GM21737 (cell line): Measurements from ENCODE around the gene IL21R.

ENCODE experiments used
- ATAC-seq: cut with Tn5 transposase; IDR thresholded peaks from one replicate; pipeline ENCODE4 v1.9.1; 2021; ENCODE audit warnings: mild to moderate bottlenecking, moderate library complexity; ENCODE audit not compliant: unreplicated experiment

IL21R gene

GRCh38 chr16:27462846-27463682 is 61.1 kb downstream of the IL21R start:
- ATAC-seq: no peak

GRCh38 chr16:27463741-27464591 is 62.0 kb downstream of the IL21R start:
- no peak for ATAC-seq

DNA sequence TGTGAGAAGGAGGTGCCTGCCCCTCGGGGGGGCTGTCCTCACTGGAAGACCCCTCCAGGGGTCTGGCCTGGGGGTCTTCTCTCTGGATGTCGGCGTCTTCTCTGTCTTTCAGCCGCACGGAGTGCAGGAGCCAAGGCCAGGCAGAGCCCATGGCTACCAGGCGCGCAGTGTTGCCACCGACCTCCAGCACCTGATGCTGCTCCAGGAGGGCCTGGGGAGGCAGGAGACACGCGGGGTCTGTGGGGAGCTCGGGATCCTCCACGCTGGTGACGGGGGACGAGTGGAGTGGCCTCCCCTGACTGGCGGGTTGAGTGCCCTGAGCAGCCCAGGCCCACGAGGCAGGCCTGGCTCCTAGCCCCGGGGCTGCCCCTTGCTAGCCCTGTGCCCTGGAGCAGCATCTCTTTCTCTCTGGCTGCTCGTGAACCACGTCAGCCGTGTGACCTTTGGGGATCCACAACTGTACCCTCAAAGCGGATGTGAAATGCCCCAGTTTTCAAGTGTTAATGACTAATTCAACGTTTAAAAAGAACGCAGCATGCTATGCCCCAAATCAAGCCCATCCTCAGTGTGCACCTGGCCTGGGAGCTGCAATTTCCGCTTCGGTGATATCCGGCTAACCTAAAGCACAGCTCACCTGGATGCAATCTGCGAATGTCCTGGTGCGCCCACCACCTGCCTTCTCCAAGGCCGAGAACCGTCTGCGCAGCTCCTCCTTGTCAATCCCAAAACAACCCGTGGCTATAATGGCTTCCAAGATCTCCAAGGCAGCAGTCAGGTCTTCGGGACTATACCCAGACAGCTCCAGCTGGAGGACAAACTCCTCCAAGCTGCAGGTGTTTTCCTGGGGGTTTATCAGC is 62.9 kb downstream of the IL21R start:
- ATAC-seq: no peak

- no peak for ATAC-seq
Observed at GRCh38 chr16:27465483-27465879, 63.5 kb downstream of the IL21R start.

- no peak for ATAC-seq
Observed at GRCh38 chr16:27468941-27469531, 67.1 kb downstream of the IL21R start.

DNA sequence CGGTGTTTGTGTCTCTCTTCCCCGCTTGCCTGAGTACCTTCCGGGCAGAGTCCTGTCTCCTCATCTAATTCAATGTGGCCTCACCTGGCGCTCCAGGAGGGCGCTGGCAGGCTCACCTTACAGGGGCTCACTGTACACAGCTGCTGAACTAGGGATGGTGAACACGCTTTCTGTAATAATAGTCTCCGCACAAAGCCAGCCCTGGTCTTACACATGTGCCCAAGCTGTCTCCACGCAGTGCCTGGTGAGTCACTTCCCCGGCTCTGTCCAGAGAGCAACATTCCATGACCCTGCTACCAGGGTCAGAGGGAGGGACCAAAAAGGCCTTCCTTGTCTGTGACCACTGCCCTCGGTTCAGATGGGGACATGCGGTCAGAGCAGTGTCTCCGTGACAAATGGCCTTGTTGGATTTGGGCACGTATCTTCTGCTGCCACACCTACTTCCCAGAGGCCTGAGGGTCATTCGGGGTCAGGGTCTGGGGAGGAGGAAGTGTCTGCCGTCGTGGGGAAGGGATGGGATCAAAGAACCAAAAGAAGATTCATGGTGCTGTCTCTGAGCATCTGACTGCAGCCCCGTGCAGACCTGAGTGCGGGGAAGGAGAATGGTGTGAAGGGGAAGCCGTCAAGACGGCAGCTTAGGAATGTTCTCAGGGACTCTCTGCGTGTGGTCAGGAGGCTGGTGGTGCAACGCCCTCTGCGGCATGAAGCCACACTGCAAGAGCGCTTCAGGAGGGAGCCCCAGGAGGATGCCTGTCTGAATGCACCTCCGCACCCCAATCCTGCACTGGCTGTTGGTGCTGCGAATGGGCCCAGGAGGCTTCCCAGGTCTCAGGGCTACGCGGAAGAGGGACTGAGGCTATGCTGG is 68.8 kb downstream of the IL21R start:
- ATAC-seq: no peak

DNA sequence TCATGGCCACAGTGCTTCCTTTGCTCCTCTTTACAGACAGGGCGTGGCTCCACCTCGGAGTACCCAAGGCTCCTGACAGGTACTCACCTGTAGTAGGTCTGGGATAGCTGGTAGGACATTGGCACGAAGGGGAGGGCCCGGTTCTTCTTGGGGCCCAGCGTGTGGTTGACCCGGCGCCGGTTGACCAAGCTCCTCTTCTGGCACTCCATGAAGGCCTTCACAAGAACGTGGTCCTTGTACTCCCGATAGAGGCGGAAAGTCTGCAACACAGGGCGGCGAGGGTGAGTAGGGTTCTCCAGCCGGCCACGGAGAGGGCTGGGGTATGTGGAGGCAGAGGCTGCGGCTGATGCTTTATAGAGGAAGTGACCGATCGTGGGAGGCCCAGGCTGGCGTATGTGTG is 69.7 kb downstream of the IL21R start:
- ATAC-seq: no peak

DNA sequence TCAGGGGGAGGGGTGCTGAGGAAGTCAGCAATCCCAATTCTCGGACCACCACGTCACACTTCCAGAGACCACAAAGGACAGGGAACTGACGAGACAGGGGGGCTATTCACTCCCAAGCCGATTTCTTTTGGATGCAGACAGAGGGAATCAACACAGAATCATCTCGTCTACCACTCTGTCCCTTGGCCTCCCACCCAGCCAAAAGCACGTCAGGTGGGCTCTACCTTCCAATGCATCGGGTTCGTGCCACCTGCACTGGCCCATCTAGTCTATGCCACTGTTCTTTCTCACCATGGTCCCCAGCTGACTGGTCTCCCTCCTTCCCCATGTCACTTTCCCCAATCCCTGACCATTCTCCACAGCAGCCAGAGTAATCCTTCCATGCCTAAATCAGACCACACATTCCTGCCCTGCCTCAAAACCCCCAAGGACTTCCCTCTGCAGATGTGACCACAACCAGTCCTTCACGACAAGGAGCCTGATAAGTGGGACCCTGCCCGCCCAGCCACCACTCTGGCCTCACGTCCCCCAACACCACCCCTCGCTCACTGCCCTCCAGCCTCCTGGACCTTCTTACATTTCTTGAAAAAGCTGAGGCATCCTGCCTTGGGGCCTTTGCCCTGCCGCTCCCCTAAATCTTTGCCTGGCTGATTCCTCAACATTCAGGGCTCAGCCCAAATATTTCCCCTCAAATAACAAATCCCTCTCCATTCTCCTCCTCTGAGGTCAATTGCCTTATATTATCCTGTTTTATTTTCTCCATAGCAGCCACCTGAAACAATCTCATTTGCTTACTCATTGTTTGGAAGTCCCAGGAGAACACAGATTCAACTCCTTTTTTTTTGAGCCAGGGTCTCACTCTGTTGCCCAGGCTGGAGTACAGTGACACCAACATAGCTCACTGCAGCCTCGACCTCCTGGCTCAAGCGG is 70.4 kb downstream of the IL21R start:
- ATAC-seq: no peak

DNA sequence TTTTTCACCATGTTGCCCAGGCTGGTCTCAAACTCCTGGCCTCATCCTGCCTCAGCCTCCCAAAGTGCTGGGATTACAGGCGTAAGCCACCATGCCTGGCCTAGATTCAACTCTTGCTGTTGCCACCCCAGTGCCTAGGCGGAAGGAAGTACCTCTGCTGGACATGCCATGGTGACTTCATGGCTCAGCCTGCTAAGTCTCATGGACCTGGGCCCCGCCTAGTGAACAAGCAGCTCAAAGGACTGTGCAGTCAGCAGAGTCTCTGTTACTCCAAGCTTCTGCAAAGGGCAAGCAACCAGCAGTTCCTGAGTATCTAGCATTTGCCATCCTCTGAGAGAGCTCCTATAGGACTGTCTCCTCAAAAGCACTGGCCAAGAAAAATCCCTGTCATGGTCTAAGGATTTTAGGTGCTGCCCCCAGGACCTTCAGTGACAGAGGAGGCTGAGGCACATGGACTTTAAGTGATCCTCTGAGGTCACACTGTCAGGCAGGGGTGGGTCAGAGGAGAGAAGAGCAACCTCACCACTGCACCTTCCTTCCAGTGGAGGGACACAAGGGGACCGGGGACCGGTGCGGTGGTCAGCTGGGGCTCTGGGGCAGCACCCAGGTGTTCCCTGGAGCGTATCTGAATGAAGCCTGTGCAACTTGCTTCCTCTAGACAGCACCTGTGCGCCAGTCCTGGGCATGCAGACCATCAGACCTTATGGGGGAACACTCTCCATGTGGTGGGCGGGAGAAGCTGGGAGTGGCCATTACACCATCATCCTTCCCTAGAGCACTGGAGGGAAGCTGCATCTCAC is 71.3 kb downstream of the IL21R start:
- no peak for ATAC-seq

DNA sequence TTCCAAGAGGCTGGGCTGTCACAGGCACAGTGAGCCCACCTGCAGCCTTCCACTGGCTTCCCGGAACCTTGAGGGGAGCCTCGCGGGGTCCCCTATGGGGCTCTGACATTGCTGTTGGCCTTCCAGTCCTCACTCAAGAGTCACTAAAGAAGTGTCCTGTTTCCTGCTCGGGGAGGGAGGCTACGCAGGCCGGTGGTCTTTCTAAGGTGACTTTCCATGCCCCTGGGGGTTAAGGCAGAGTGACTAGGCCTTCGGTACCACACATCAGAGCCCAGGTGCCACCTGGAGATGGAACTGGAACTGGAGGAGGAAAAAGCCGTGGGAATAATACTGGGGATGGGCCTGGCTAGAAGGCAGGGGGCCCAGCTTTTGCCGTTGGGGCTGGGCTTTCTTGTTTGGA is 72.1 kb downstream of the IL21R start:
- no peak for ATAC-seq

- ATAC-seq: no peak
Observed at GRCh38 chr16:27474921-27475320, 72.9 kb downstream of the IL21R start.

DNA sequence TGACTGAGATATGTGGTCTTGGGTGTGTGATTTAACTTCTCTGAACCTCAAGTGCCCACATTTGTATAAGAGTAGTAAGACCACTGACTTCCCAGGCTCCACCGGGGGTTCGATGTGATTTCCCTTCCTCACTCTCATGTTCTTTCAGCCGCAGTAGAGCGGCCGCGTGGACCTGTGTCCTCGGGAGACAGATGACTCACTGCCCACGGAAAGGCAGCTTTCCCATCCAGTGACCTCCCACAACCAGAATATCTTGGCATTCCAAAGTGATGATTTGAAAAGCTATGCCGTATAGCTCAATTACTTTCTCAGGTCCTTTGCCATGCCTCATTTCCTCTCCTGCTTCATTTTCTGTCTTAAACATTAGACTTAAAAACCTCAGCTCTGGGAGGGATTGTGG is 73.6 kb downstream of the IL21R start:
- no peak for ATAC-seq

DNA sequence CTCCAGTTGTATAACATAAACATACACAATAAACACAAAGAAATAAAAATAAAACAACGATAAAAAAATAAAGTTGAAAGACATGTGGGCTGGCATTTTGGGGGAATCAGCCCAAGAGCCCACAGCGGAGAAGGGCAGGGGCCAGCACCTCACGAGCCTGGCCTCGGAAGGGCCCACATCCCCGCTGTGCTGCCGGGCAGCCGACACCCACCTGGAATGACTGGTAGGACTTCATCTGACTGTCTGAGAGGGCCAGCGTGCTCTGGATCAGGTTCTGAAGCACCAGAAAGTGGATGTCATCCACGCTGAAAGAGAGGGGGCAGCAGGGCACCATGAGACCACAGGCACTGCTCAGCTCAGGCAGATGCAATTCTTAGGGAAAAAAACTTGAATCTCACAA is 74.3 kb downstream of the IL21R start:
- ATAC-seq: no peak

GRCh38 chr16:27480761-27481160 is 78.8 kb downstream of the IL21R start:
- ATAC-seq: no peak

GRCh38 chr16:27481282-27481934 is 79.4 kb downstream of the IL21R start:
- ATAC-seq: no peak

GRCh38 chr16:27482397-27483087 is 80.6 kb downstream of the IL21R start:
- ATAC-seq: no peak

DNA sequence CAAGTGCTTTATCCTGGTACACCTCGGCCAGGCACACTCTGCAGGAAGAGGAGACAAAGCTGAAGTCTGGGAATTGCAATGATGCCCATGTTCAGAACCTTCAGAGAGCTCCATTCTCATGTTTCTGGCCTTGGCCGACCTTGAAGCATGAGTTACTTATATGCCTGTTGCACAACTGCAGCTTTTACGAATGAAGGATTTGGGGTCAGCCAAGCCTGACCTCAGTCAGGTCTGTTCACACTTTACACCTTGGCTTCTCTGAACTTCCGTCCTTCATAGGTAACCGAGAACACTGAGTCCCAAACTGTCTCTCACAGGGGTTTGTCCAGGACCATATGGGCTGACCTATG is 81.1 kb downstream of the IL21R start:
- ATAC-seq: no peak
